PC-3 (cell line): ENCODE data around the gene ZFP3.

Source experiments
- CTCF ChIP-seq: fragments of 300-600 bp; sonication (generic); conservative IDR thresholded peaks from 2 replicates; pipeline ENCODE4 v1.5.1; 2017; ENCODE audit warnings: antibody characterized with exemption, low read depth, mild to moderate bottlenecking, low read length
- EZH2phosphoT487 ChIP-seq: fragments of 300-600 bp; sonication (generic); IDR thresholded peaks from 2 replicates; pipeline ENCODE4 v1.6.1; 2018; ENCODE audit warnings: mild to moderate bottlenecking, antibody characterized with exemption, low read length, borderline replicate concordance

GRCh38 chr17:5035315-5035714 is 43.0 kb upstream of the ZFP3 start, which contains the start of gene SLC52A1:
- TF ChIP-seq CTCF (no peak), EZH2phosphoT487 (no peak)
